Measurements from ENCODE around the gene OPCML. TPM values are rescaled to one million over a fixed set of nuclear protein-coding genes. Genes with fewer than 3 reads are reported as not detected.

The OPCML gene
- total and polyA plus RNA-seq, 2 donors (not counting 1 experiment from before 2014, with no cell fraction given) = not detected

- DNase-seq (no peak), ATAC-seq (ENCODE audit: low read depth) (no peak)
- Histone ChIP-seq H2AFZ (ENCODE audit: insufficient read depth, low read depth, low read length, poor library complexity, severe bottlenecking) (no peak overlapping the region), H3K4me2 (replicated peaks; ENCODE audit: low read depth, low read length, poor library complexity, severe bottlenecking) (no peak overlapping the region), H3K4me3 (ENCODE audit: control extremely low read depth in 1 of 5, extremely low read depth in 1 of 5, insufficient read depth in 1 of 5, low read depth in 2 of 5, low read length in 4 of 5) (no peak overlapping the region), H3K4me1 (ENCODE audit: control insufficient read depth in 2 of 2, insufficient read depth in 2 of 2, low read length in 2 of 2) (no peaks in the 10 kb centered on the region), H3K27ac (ENCODE audit: low read length in 2 of 2) (no peak overlapping the region), H3K27me3 (replicated peaks in 1 of 4; ENCODE audit: control extremely low read depth in 1 of 4, control insufficient read depth in 3 of 4, insufficient read depth in 4 of 4, low read length in 3 of 4) (no peaks in the 10 kb centered on the region), H3K79me2 (ENCODE audit: control insufficient read depth, insufficient read depth, low read length) (no peaks in the 10 kb centered on the region), H3K9ac (ENCODE audit: low read length) (no peak overlapping the region), H3K36me3 (replicated peaks in 1 of 2; ENCODE audit: control extremely low read depth in 1 of 2, control insufficient read depth in 1 of 2, extremely low read depth in 1 of 2, insufficient read depth in 2 of 2, low read length in 1 of 2) (no peaks in the 10 kb centered on the region), H3K9me3 (ENCODE audit: control extremely low read depth in 1 of 3, control insufficient read depth in 2 of 3, insufficient read depth in 1 of 3, low read length in 2 of 3) (no peaks in the 10 kb centered on the region), H4K20me1 (ENCODE audit: control insufficient read depth, insufficient read depth, low read length, poor library complexity, severe bottlenecking) (no peaks in the 10 kb centered on the region)
- H3K4me3 Mint-ChIP-seq = no peak overlapping the region
- peaks cover 3% of the 10 kb centered on the region for H3K9me3 Mint-ChIP-seq (ENCODE audit: insufficient read depth)
- H3K4me1 Mint-ChIP-seq = no peaks in the 10 kb centered on the region
- intact Hi-C loops (cut with micrococcal nuclease) = no loop called here
- 70% methylated on average over 3 of the region's 3 CpGs for WGBS (ENCODE audit: insufficient coverage)
- ChIA-PET CTCF (no interaction called here), POLR2A (no interaction called here)
- H3K27me3 Mint-ChIP-seq = no peaks in the 10 kb centered on the region
- no peak overlapping the region for H3K27ac Mint-ChIP-seq
- TF ChIP-seq EZH2 (IDR thresholded peaks at IDR 0.05; ENCODE audit: borderline replicate concordance, insufficient read depth, low read depth, low read length, poor library complexity, severe bottlenecking) = no peak
- TF ChIP-seq CTCF (IDR thresholded peaks at IDR 0.05) = no peak
Measured at GRCh38 chr11:132409573-132410355, 1122.5 kb downstream of the OPCML start.

- H3K27ac ChIP-seq (ENCODE audit: low read length in 2 of 2) = no peak overlapping the region
- Mint-ChIP-seq H3K9me3 (ENCODE audit: insufficient read depth) (peaks cover 3% of the 10 kb centered on the region), H3K27me3 (no peaks in the 10 kb centered on the region), H3K4me1 (no peaks in the 10 kb centered on the region), H3K27ac (no peak overlapping the region), H3K4me3 (no peak overlapping the region)
- no CpG with 5 or more reads among the region's 1 CpG for WGBS (ENCODE audit: insufficient coverage)
- no peaks in the 10 kb centered on the region for H3K79me2 ChIP-seq (ENCODE audit: control insufficient read depth, insufficient read depth, low read length)
- H3K4me1 ChIP-seq (ENCODE audit: control insufficient read depth in 2 of 2, insufficient read depth in 2 of 2, low read length in 2 of 2) = no peaks in the 10 kb centered on the region
- POLR2A ChIA-PET = no interaction called here
- H3K9ac ChIP-seq (ENCODE audit: low read length) = no peak overlapping the region
- H4K20me1 ChIP-seq (ENCODE audit: control insufficient read depth, insufficient read depth, low read length, poor library complexity, severe bottlenecking) = no peaks in the 10 kb centered on the region
- H3K36me3 ChIP-seq (replicated peaks in 1 of 2; ENCODE audit: control extremely low read depth in 1 of 2, control insufficient read depth in 1 of 2, extremely low read depth in 1 of 2, insufficient read depth in 2 of 2, low read length in 1 of 2) = no peaks in the 10 kb centered on the region
- ATAC-seq (ENCODE audit: low read depth) (no peak), DNase-seq (no peak)
- intact Hi-C loops (cut with micrococcal nuclease) = no loop called here
- CTCF ChIA-PET = no interaction called here
- no peak overlapping the region for H2AFZ ChIP-seq (ENCODE audit: insufficient read depth, low read depth, low read length, poor library complexity, severe bottlenecking)
- no peak for TF ChIP-seq EZH2 (IDR thresholded peaks at IDR 0.05; ENCODE audit: borderline replicate concordance, insufficient read depth, low read depth, low read length, poor library complexity, severe bottlenecking)
- no peak for TF ChIP-seq CTCF (IDR thresholded peaks at IDR 0.05)
- H3K9me3 ChIP-seq (ENCODE audit: control extremely low read depth in 1 of 3, control insufficient read depth in 2 of 3, insufficient read depth in 1 of 3, low read length in 2 of 3) = no peaks in the 10 kb centered on the region
- no peak overlapping the region for H3K4me3 ChIP-seq (ENCODE audit: control extremely low read depth in 1 of 5, extremely low read depth in 1 of 5, insufficient read depth in 1 of 5, low read depth in 2 of 5, low read length in 4 of 5)
- H3K27me3 ChIP-seq (replicated peaks in 1 of 4; ENCODE audit: control extremely low read depth in 1 of 4, control insufficient read depth in 3 of 4, insufficient read depth in 4 of 4, low read length in 3 of 4) = no peaks in the 10 kb centered on the region
- no peak overlapping the region for H3K4me2 ChIP-seq (replicated peaks; ENCODE audit: low read depth, low read length, poor library complexity, severe bottlenecking)
Measured at GRCh38 chr11:132408877-132409276, 1123.4 kb downstream of the OPCML start.
